Keratinocyte (primary cell): ENCODE measurements around the gene FXYD1. TPM values are rescaled to one million over a fixed set of nuclear protein-coding genes. Genes with fewer than 3 reads are reported as not detected.

ENCODE experiments used
- DNase-seq: peaks from one replicate; pipeline ENCODE4 v3.0.0-alpha.2; 2011; ENCODE audit warnings: low read depth, missing footprints, low spot score
- FAIRE-seq: peaks from 2 replicates; lab custom pipeline; 2011; peaks lifted over from hg19 to GRCh38; lab: Jason Lieb, UNC
- H2AFZ ChIP-seq: 2 replicates; pipeline ENCODE4 v1.6.0; 2012; ENCODE audit warnings: low read length, control low read depth, inconsistent platforms; ENCODE audit not compliant: control insufficient read depth
- H3K27ac ChIP-seq: 2 replicates; pipeline ENCODE4 v1.5.1; 2011; ENCODE audit warnings: low read length; ENCODE audit not compliant: control insufficient read depth, insufficient read depth
- H3K27me3 ChIP-seq: 3 replicates; pipeline ENCODE4 v1.6.0; 2011; ENCODE audit warnings: low read length; ENCODE audit not compliant: control insufficient read depth, insufficient read depth; ENCODE audit errors: extremely low read depth
- H3K36me3 ChIP-seq, 2 experiments: 2 replicates in 1 of 2; 3 replicates in 1 of 2; pipeline ENCODE4 v1.5.1; 2011; ENCODE audit warnings: low read length in 2 of 2, mild to moderate bottlenecking in 1 of 2; ENCODE audit not compliant: control insufficient read depth in 2 of 2, insufficient read depth in 2 of 2; ENCODE audit errors: extremely low read depth in 1 of 2
- H3K4me1 ChIP-seq: 3 replicates; pipeline ENCODE4 v1.5.1; 2011; ENCODE audit warnings: low read length; ENCODE audit not compliant: control insufficient read depth, insufficient read depth; ENCODE audit errors: extremely low read depth
- H3K4me2 ChIP-seq: 3 replicates; pipeline ENCODE4 v1.6.0; 2011; ENCODE audit warnings: low read depth, low read length; ENCODE audit not compliant: control insufficient read depth, insufficient read depth; ENCODE audit errors: extremely low read depth
- H3K4me3 ChIP-seq, 3 experiments: fragments of 200-600 bp in 1 of 3; sonication (generic) in 1 of 3; 2 replicates in 2 of 3; 3 replicates in 1 of 3; pipeline ENCODE4 v1.5.1; 2011 to 2016; ENCODE audit warnings: low read length in 3 of 3, mild to moderate bottlenecking in 3 of 3, control low read depth in 2 of 3, inconsistent platforms in 1 of 3, low read depth in 1 of 3, mixed read lengths in 1 of 3, mixed run types in 1 of 3, moderate library complexity in 1 of 3; ENCODE audit not compliant: control insufficient read depth in 2 of 3, insufficient read depth in 2 of 3; ENCODE audit errors: extremely low read depth in 1 of 3
- H3K79me2 ChIP-seq: 2 replicates; pipeline ENCODE4 v1.6.0; 2012; ENCODE audit warnings: low read length; ENCODE audit not compliant: control insufficient read depth, insufficient read depth
- H3K9ac ChIP-seq: 3 replicates; pipeline ENCODE4 v1.6.0; 2011; ENCODE audit warnings: low read length; ENCODE audit not compliant: control insufficient read depth, insufficient read depth; ENCODE audit errors: extremely low read depth
- H3K9me1 ChIP-seq: 3 replicates; pipeline ENCODE4 v1.6.0; 2011; ENCODE audit warnings: low read length; ENCODE audit not compliant: control insufficient read depth, insufficient read depth; ENCODE audit errors: extremely low read depth
- H3K9me3 ChIP-seq: 2 replicates; pipeline ENCODE4 v1.5.1; 2012; ENCODE audit warnings: low read depth, low read length; ENCODE audit not compliant: control insufficient read depth
- H4K20me1 ChIP-seq: 3 replicates; pipeline ENCODE4 v1.6.0; 2011; ENCODE audit warnings: low read length; ENCODE audit not compliant: control insufficient read depth, insufficient read depth; ENCODE audit errors: extremely low read depth
- CTCF ChIP-seq, 3 experiments: IDR thresholded peaks in 1 of 3; conservative IDR thresholded peaks in 1 of 3; optimal IDR thresholded peaks in 1 of 3; 2 replicates in 2 of 3; 3 replicates in 1 of 3; pipeline versions ENCODE3 to v1.5.1; 2011; ENCODE audit warnings: low read length in 3 of 3, mild to moderate bottlenecking in 3 of 3, moderate library complexity in 2 of 3, control low read depth in 1 of 3, inconsistent platforms in 1 of 3; ENCODE audit not compliant: insufficient read depth in 2 of 3; ENCODE audit errors: extremely low read depth in 1 of 3
- EZH2 ChIP-seq: IDR thresholded peaks from one replicate; pipeline ENCODE4 v1.6.1; 2012; ENCODE audit warnings: inconsistent platforms, mild to moderate bottlenecking, low read length, moderate library complexity
- dilution Hi-C: fragments of 300-500 bp; cut with MboI; formaldehyde crosslinking; loops from one replicate; pipeline ENCODE4 v1.7.0; 2020; ENCODE audit warnings: low sequenced_read_pairs; ENCODE audit not compliant: extremely low pct_ligation_motif_present
- polyA plus RNA-seq, 5 experiments: library from polyadenylated mRNA; depleted of rRNA in 3 of 5; stranded (reverse) in 3 of 5; stranded (forward) in 1 of 5; unstranded in 1 of 5; fragments of >200 nt; gene quantifications; 1 replicate in 1 of 5; 2 replicates in 3 of 5; 3 replicates in 1 of 5; pipeline versions ENCODE4 v1.2.1 to v1.2.3, GENCODE V29; 2011 to 2012; ENCODE audit warnings: missing spikeins in 2 of 5, low read depth in 1 of 5, low replicate concordance in 1 of 5

Gene FXYD1
- polyA plus RNA-seq, 1 donor (not counting 4 experiments of a cell fraction or from before 2014, with no cell fraction given): 0.14 TPM

GRCh38 chr19:35105411-35106290, 33.0 kb upstream of the FXYD1 start:
- FAIRE-seq: no peak
- H3K4me2 ChIP-seq: no peak overlapping the region
- dilution Hi-C loops: no loop called here
- peaks cover 32% of the 10 kb centered on the region for H3K4me1 ChIP-seq
- no peaks in the 10 kb centered on the region for H3K79me2 ChIP-seq
- no peak overlapping the region for H3K27ac ChIP-seq
- H3K9me3 ChIP-seq: no peaks in the 10 kb centered on the region
- H2AFZ ChIP-seq: no peak overlapping the region
- H3K9ac ChIP-seq: no peak overlapping the region
- H3K27me3 ChIP-seq: no peaks in the 10 kb centered on the region
- DNase-seq: no peak
- TF ChIP-seq EZH2: no peak
- TF ChIP-seq CTCF (optimal IDR thresholded peaks at IDR 0.05 in 1 of 3, IDR thresholded peaks at IDR 0.05 in 1 of 3, conservative IDR thresholded peaks at IDR 0.05 in 1 of 3; ENCODE audit: extremely low read depth in 1 of 3, insufficient read depth in 2 of 3, low read length in 3 of 3): no peak
- H3K9me1 ChIP-seq: no peaks in the 10 kb centered on the region
- H4K20me1 ChIP-seq: no peaks in the 10 kb centered on the region
- H3K4me3 ChIP-seq: no peak overlapping the region
- no peaks in the 10 kb centered on the region for H3K36me3 ChIP-seq

- Histone ChIP-seq H3K4me3 (no peak overlapping the region), H2AFZ (no peak overlapping the region), H3K9me3 (no peaks in the 10 kb centered on the region), H3K4me2 (no peak overlapping the region), H3K9me1 (no peaks in the 10 kb centered on the region), H3K36me3 (no peaks in the 10 kb centered on the region), H3K27ac (no peak overlapping the region), H3K9ac (no peak overlapping the region), H3K79me2 (no peaks in the 10 kb centered on the region), H4K20me1 (no peaks in the 10 kb centered on the region), H3K4me1 (peaks cover 36% of the 10 kb centered on the region), H3K27me3 (no peaks in the 10 kb centered on the region)
- no peak for TF ChIP-seq CTCF (optimal IDR thresholded peaks at IDR 0.05 in 1 of 3, IDR thresholded peaks at IDR 0.05 in 1 of 3, conservative IDR thresholded peaks at IDR 0.05 in 1 of 3; ENCODE audit: extremely low read depth in 1 of 3, insufficient read depth in 2 of 3, low read length in 3 of 3)
- no peak for TF ChIP-seq EZH2
- FAIRE-seq (no peak), DNase-seq (no peak)
- dilution Hi-C loops: no loop called here
Observed at GRCh38 chr19:35106291-35106583, 32.4 kb upstream of the FXYD1 start.
